Stomach (tissue), 9 donors: ENCODE measurements around the gene ZNF689. TPM values are rescaled to one million over a fixed set of nuclear protein-coding genes. Genes with fewer than 3 reads are reported as not detected.
A peak's percentile ranks its signal among the peaks of the same experiment; 100 is the strongest.

Experiments used
- DNase-seq, 2 donors: peaks; one replicate each; pipeline versions ENCODE4 v3.0.0 to v3.0.0-alpha.2; 2013 to 2019
- H3K27ac ChIP-seq, 5 donors: fragments of 200-600 bp in 4 of 5; sonication (generic) in 4 of 5; one replicate each; pipeline ENCODE4 v1.5.1; 2013 to 2019; ENCODE audit warnings: mild to moderate bottlenecking in 1 of 5, moderate library complexity in 1 of 5
- H3K27me3 ChIP-seq, 3 donors: fragments of 200-600 bp; sonication (generic); one replicate each; pipeline ENCODE4 v1.5.1; 2017 to 2019; ENCODE audit warnings: mixed run types in 1 of 3
- H3K36me3 ChIP-seq, 4 donors: fragments of 200-600 bp; sonication (generic); 1 replicate in 3 of 4; 2 replicates in 1 of 4; pipeline ENCODE4 v1.5.1; 2016 to 2019
- H3K4me1 ChIP-seq, 4 donors: fragments of 200-600 bp; sonication (generic); one replicate each; pipeline ENCODE4 v1.5.1; 2016 to 2019
- H3K4me3 ChIP-seq, 4 donors: fragments of 200-600 bp; sonication (generic) in 3 of 4; one replicate each; pipeline ENCODE4 v1.5.1; 2016 to 2019; ENCODE audit warnings: mild to moderate bottlenecking in 1 of 4
- H3K9me3 ChIP-seq, 4 donors: fragments of 200-600 bp; sonication (generic); one replicate each; pipeline ENCODE4 v1.5.1; 2016 to 2019
- EP300 ChIP-seq: sonication (generic); formaldehyde crosslinking; IDR thresholded peaks from one replicate; pipeline ENCODE4 v1.6.1; 2017; ENCODE audit warnings: antibody characterized with exemption
- POLR2A ChIP-seq, 4 donors: fragments of 450-650 bp; IDR thresholded peaks; one replicate each; pipeline ENCODE4 v1.6.1; 2016; ENCODE audit warnings: antibody characterized with exemption in 4 of 4, control low read depth in 2 of 4, mild to moderate bottlenecking in 1 of 4, moderate library complexity in 1 of 4
- POLR2AphosphoS5 ChIP-seq, 3 donors: sonication (generic); formaldehyde crosslinking; IDR thresholded peaks; one replicate each; pipeline ENCODE4 v1.6.1; 2016; ENCODE audit warnings: antibody characterized with exemption in 3 of 3
- WGBS, 5 donors: extraction: QIAGEN DNeasy Blood & Tissue Kit in 3 of 5; methylation state at CpG; one replicate each; pipeline versions ENCODE4 v1.1.5 to v1.1.7; 2013 to 2018; 5-methylcytosine and 5-hydroxymethylcytosine counted together
- intact Hi-C: fragments of 100-400 bp; cut with DNase I; formaldehyde crosslinking; loops from one replicate; pipeline ENCODE4 v1.15.1; 2023; ENCODE audit warnings: low total_unique reads
- polyA plus RNA-seq, 3 donors: library from polyadenylated mRNA; stranded (reverse); fragments of 200-250 nt; gene quantifications; one replicate each; pipeline ENCODE4 v1.2.3, GENCODE V29; 2013
- total RNA-seq, 5 donors: library from RNA; depleted of rRNA; stranded (reverse); fragments of >200 nt; gene quantifications; one replicate each; pipeline versions ENCODE4 v1.1.0 to v1.2.3, GENCODE V29; 2014 to 2016
- TF ChIP-seq, protein P1 (sequence below), 7 experiments: fragments of 450-650 bp in 4 of 7; fragments of 200-600 bp in 3 of 7; sonication (generic) in 3 of 7; IDR thresholded peaks; one replicate each; pipeline ENCODE4 v1.5.1; 2016 to 2019; ENCODE audit warnings: antibody characterized with exemption in 7 of 7, control low read depth in 2 of 7, mild to moderate bottlenecking in 1 of 7
- donor health status: healthy with polysubstance abuse.
- donor health status: Bipolar disorder and iron deficiency.
- donor health status: healthy.

ZNF689 gene
- total and polyA plus RNA-seq, 8 donors = 0.58 to 86.4 (median 4.1) TPM

DNA sequence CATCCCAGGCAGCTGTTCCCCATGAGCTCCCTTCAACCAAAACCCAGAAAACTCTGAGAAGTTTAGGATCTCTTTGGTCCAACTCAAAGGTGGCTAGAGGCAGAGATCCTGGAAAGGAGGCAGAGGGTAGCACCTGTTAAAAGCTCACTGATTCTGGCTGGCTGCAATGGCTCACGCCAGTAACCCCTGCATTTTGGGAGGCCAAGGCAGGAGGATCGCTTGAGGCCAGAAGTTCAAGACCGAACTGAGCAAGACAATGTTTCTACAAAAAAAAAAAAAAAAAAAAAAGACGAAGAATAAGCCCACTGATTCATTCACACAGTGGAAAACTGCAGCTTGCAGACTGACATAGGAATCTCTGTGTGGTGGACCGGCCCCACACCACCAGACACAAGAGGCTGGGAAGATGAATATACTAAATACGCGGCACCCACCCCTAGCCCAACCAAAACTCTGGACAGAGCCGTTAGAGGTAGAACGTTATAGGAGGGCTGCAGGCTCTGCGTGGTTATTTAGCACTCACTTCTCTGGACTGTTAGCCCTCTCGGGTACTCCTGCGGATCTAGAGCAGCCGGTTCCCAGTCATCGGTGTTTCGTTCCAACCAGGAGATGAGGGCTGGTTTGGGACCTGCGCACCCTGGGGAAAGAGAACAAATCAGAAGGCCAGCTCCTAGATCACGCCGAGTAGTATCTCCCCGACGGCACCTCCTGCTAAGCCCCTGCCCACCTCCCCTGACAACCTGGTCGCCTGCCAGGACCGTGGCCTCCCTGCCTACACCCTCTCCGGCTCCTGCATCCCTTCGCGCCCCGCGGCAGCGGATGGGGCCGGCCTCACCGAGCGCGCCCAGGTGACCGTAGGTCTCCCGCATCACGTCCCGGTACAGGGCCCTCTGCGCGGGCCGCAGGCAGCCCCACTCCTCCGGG, 925 bp downstream of the ZNF689 start:
- intact Hi-C loops = no loop called here
- TF ChIP-seq, protein P1, sequence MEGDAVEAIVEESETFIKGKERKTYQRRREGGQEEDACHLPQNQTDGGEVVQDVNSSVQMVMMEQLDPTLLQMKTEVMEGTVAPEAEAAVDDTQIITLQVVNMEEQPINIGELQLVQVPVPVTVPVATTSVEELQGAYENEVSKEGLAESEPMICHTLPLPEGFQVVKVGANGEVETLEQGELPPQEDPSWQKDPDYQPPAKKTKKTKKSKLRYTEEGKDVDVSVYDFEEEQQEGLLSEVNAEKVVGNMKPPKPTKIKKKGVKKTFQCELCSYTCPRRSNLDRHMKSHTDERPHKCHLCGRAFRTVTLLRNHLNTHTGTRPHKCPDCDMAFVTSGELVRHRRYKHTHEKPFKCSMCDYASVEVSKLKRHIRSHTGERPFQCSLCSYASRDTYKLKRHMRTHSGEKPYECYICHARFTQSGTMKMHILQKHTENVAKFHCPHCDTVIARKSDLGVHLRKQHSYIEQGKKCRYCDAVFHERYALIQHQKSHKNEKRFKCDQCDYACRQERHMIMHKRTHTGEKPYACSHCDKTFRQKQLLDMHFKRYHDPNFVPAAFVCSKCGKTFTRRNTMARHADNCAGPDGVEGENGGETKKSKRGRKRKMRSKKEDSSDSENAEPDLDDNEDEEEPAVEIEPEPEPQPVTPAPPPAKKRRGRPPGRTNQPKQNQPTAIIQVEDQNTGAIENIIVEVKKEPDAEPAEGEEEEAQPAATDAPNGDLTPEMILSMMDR (IDR thresholded peaks at IDR 0.05) = no peak
- TF ChIP-seq EP300 (no peak), POLR2AphosphoS5 (IDR thresholded peaks at IDR 0.05) (no peak), POLR2A (IDR thresholded peaks at IDR 0.05) (no peak)
- peak; percentile 54 to 80 for DNase-seq
- H3K27ac ChIP-seq = peak overlapping the region; percentile 85 to 98 (median 95)
- no peaks in the 10 kb centered on the region for H3K9me3 ChIP-seq
- peak overlapping the region; percentile 73 to 96 (median 86) for H3K4me3 ChIP-seq
- H3K27me3 ChIP-seq = no peaks in the 10 kb centered on the region
- peaks cover 21 to 40% (median 38%) of the 10 kb centered on the region in 4 donors for H3K36me3 ChIP-seq
- H3K4me1 ChIP-seq = peaks cover 0 to 32% (median 22%) of the 10 kb centered on the region in 4 donors
- 11 to 18% (median 13%) methylated on average over 22 to 40 of the region's 40 CpGs for WGBS, 5 donors

- Histone ChIP-seq H3K9me3 (no peaks in the 10 kb centered on the region), H3K27ac (no peak overlapping the region), H3K4me1 (peaks cover 0 to 41% (median 20%) of the 10 kb centered on the region in 4 donors), H3K27me3 (no peaks in the 10 kb centered on the region), H3K36me3 (peaks cover 32 to 63% (median 62%) of the 10 kb centered on the region in 4 donors), H3K4me3 (no peak overlapping the region)
- no peak for DNase-seq
- WGBS, 5 donors = 93 to 99% (median 95%) methylated on average over 3 of the region's 3 CpGs
- TF ChIP-seq EP300 (no peak), POLR2AphosphoS5 (IDR thresholded peaks at IDR 0.05) (no peak), POLR2A (IDR thresholded peaks at IDR 0.05) (no peak)
- TF ChIP-seq, protein P1 (IDR thresholded peaks at IDR 0.05) = no peak
- intact Hi-C loops = no loop called here
These were observed 4.2 kb downstream of the ZNF689 start for GRCh38 chr16:30606004-30606403.

GRCh38 chr16:30605158-30605557, 5.0 kb downstream of the ZNF689 start:
- no peak for TF ChIP-seq POLR2A (IDR thresholded peaks at IDR 0.05)
- no peak for TF ChIP-seq EP300
- no peak for TF ChIP-seq POLR2AphosphoS5 (IDR thresholded peaks at IDR 0.05)
- TF ChIP-seq, protein P1 (IDR thresholded peaks at IDR 0.05) = no peak

DNA sequence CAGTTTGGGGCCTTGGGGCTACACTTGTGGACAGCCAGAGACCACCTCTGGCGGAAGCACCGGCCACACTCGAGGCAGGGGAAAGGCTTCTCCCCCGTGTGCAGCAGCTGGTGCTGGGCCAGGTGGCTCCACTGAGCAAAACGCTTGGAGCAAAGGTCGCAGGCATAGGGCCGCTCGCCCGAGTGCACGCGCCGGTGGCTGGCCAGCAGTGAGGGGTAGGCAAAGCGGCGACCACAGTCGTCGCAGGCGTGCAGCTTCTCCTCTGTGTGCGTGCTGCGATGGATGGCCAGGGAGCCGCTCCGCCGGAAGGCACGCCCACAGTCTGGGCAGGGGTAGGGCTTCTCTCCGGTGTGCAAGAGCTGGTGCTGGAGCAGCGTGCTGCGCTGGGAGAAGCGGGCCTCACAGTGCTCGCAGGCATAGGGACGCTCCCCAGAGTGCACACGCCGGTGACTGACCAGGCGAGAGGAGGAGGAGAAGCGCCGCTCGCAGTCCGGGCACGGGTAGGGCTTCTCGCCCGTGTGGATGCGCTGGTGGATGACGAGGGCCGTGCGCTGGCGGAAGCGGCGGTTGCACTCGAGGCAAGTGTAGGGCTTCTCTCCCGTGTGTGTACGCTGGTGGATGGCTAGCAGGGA, 5.8 kb downstream of the ZNF689 start:
- no peaks in the 10 kb centered on the region for H3K27me3 ChIP-seq
- intact Hi-C loops = no loop called here
- no peak overlapping the region for H3K4me3 ChIP-seq
- peaks cover 32 to 63% (median 62%) of the 10 kb centered on the region in 4 donors for H3K36me3 ChIP-seq
- peaks cover 0 to 33% (median 13%) of the 10 kb centered on the region in 4 donors for H3K4me1 ChIP-seq
- H3K9me3 ChIP-seq = no peaks in the 10 kb centered on the region
- H3K27ac ChIP-seq = no peak overlapping the region
- 86 to 94% (median 92%) methylated on average over 48 to 49 of the region's 49 CpGs for WGBS, 5 donors
- TF ChIP-seq POLR2AphosphoS5 (IDR thresholded peaks at IDR 0.05) = no peak
- TF ChIP-seq, protein P1 (IDR thresholded peaks at IDR 0.05) = no peak
- TF ChIP-seq EP300 = no peak
- no peak for TF ChIP-seq POLR2A (IDR thresholded peaks at IDR 0.05)
- no peak for DNase-seq

More at GRCh38 chr16:30605158-30605557, 5.0 kb downstream of the ZNF689 start:
- H3K27ac ChIP-seq = no peak overlapping the region
- intact Hi-C loops = no loop called here
- H3K4me1 ChIP-seq = peaks cover 0 to 34% (median 17%) of the 10 kb centered on the region in 4 donors
- H3K9me3 ChIP-seq = no peaks in the 10 kb centered on the region
- DNase-seq = no peak
- WGBS, 5 donors = 89 to 94% (median 91%) methylated on average over 14 to 15 of the region's 15 CpGs
- peaks cover 32 to 63% (median 62%) of the 10 kb centered on the region in 4 donors for H3K36me3 ChIP-seq
- no peaks in the 10 kb centered on the region for H3K27me3 ChIP-seq
- H3K4me3 ChIP-seq = no peak overlapping the region
